IMR-90 (cell line): Measurements from ENCODE around the gene SEPHS2.

ENCODE experiments used
- MXI1 ChIP-seq: IDR thresholded peaks from 2 replicates; pipeline ENCODE4 v1.6.1; 2012; ENCODE audit warnings: low read depth, mild to moderate bottlenecking, low read length, moderate library complexity, borderline replicate concordance
- POLR2A ChIP-seq: IDR thresholded peaks from 2 replicates; pipeline ENCODE4 v1.6.1; 2012; ENCODE audit warnings: mild to moderate bottlenecking, low read depth, low read length
- RAD21 ChIP-seq: IDR thresholded peaks from 2 replicates; pipeline ENCODE4 v1.6.1; 2012; ENCODE audit warnings: low read length, improper control_type of control experiment
- TF ChIP-seq, protein P1 (sequence below): conservative IDR thresholded peaks from 2 replicates; pipeline ENCODE4 v1.5.1; 2012; ENCODE audit warnings: mild to moderate bottlenecking, low read depth, low read length, improper control_type of control experiment
- TF ChIP-seq, protein P2 (sequence below): fragments of 150-350 bp; IDR thresholded peaks from 2 replicates; pipeline ENCODE4 v1.6.1; 2017; ENCODE audit warnings: mild to moderate bottlenecking, antibody characterized with exemption, low read length, low read depth

DNA sequence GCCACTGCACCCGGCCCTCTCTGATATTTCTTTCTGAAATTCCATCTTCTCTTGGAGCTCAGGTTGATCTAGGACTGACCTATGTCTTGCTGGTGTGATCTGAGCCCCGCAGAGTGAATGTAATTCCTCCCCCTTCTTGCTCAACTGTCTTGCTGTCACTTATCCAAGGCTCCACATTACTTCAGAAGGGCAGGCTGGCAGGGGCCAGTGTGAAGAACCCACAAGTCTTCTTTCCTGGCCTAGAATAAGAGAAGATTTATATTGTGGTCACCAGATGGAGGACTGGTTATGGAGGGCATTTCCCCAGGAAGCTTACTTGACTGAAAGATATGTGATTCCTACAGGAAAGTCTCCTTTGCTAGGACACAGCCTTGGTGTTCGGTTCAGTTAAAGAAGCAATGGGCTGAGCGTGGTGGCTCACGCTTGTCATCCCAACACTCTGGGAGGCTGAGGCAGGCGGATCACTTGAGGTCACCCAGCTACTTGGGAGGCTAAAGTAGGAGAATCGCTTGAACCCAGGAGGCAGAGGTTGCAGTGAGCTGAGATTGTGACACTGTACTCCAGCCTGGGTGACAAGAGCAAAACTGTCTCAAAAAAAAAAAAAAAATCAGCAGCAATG lies 40.3 kb upstream of the SEPHS2 start:
- TF ChIP-seq, protein P1, sequence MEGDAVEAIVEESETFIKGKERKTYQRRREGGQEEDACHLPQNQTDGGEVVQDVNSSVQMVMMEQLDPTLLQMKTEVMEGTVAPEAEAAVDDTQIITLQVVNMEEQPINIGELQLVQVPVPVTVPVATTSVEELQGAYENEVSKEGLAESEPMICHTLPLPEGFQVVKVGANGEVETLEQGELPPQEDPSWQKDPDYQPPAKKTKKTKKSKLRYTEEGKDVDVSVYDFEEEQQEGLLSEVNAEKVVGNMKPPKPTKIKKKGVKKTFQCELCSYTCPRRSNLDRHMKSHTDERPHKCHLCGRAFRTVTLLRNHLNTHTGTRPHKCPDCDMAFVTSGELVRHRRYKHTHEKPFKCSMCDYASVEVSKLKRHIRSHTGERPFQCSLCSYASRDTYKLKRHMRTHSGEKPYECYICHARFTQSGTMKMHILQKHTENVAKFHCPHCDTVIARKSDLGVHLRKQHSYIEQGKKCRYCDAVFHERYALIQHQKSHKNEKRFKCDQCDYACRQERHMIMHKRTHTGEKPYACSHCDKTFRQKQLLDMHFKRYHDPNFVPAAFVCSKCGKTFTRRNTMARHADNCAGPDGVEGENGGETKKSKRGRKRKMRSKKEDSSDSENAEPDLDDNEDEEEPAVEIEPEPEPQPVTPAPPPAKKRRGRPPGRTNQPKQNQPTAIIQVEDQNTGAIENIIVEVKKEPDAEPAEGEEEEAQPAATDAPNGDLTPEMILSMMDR: no peak
- TF ChIP-seq POLR2A: no peak
- TF ChIP-seq RAD21: no peak
- no peak for TF ChIP-seq MXI1
- TF ChIP-seq, protein P2, sequence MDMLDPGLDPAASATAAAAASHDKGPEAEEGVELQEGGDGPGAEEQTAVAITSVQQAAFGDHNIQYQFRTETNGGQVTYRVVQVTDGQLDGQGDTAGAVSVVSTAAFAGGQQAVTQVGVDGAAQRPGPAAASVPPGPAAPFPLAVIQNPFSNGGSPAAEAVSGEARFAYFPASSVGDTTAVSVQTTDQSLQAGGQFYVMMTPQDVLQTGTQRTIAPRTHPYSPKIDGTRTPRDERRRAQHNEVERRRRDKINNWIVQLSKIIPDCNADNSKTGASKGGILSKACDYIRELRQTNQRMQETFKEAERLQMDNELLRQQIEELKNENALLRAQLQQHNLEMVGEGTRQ: no peak
